ENCODE results near the gene TSFM.
"Not testable (repeated sequence)": the region's sequence is repeated elsewhere in the genome, so short reads cannot be mapped to it uniquely, and the experiment has no call there.

Gene TSFM

DNA sequence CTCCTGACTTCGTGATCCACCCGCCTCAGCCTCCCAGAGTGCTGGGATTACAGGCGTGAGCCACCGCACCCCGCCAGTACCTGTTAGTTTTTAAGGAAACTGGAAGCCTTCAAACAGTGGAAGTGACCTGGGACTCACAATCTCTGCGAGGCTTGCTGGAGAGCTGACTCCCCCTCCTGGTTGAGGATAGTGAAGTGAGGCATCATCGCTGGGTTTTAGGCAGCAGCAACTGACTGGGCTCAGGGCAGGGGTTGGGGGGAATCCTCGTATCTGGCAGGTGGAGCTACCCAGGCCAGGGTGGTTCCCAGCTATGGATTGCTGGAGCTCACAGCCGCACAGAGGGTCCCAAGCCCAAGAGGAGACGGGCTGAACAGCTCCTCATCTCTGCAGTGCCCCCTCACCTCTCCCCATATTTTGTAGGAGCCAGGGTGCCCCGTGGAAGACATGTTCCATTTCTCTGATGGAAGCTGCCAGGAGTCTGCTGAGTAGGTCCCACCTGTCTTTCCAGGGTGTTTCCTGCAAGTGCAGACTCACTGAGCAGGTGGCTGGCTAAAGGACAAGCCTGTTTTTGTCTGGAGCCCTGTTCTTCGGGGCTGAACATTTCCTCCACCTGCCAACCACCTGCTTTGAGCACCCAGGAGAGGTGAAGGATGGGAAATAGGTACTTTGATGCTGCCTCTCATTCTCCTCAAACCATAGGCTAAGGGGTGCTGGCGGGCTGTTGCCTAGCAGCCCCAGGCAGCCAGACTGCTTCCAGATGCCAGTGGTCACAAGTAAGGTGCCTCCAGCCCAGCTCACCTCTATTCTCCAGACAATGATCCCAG, 32.8 kb downstream of the TSFM start:
- no peak for DNase-seq (ENCODE audit: low read depth)

GRCh38 chr12:57816001-57816854, 33.6 kb downstream of the TSFM start:
- no peak for DNase-seq (ENCODE audit: low read depth)

- DNase-seq (ENCODE audit: low read depth) = no peak
These were observed 34.2 kb downstream of the TSFM start for GRCh38 chr12:57816855-57817151.

GRCh38 chr12:57817261-57817989, 34.8 kb downstream of the TSFM start:
- no peak for DNase-seq (ENCODE audit: low read depth)

DNA sequence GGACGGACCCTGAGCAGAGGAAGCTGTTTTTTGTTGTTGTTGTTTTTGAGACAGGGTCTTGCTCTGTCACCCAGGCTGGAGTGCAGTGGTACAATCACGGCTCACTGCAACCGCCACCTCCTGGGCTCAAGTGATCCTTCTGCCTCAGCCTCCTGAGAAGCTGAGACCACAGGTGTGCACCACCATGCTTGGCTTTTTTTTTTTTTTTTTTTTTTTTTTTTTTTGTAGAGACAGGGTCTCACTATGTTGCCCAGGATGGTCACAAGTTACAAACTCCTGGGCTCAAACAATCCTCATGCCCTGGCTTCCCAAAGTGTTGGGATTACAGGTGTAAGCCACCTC, 35.4 kb downstream of the TSFM start:
- DNase-seq (ENCODE audit: low read depth) = not testable (repeated sequence)

DNA sequence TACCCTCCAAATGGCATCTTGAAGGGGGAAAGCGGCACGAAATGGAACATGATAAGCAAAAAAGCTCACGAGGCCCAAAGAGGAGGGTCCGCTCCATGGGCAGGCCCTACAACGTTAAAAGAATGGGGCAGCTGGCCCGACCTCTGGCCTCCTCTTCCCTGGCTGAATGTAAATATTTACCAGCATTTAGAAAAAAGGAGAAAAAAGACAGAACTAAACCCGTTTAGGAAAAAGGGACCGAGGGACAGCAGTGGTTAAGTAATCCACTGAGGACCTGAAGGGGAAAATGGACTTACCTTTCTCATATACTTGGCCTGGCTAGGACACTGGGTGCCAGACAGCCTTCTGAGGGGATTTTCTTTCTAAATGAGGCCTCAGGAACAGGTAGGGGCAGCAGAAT, 37.5 kb downstream of the TSFM start:
- DNase-seq (ENCODE audit: low read depth) = not testable (repeated sequence)

DNA sequence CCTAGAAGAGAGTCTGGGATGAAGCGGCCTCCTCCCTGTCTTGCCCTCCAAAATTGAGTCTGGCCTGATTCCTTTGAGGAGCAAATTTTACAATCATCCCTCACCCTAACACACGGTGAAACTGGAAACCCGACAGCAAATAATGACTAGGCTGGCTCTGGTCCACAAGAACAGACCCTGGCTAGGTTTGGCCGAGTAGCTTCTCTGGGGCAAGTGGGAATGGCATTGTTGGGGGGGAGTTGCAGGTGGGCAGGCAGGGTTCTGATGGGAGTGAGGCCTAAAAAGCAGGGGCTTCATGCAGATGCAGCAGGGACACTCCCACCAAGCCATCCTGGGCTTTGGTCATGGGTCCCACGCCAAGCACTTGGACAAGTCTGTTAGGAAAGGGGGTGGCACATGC, 38.4 kb downstream of the TSFM start:
- not testable (repeated sequence) for DNase-seq (ENCODE audit: low read depth)

DNA sequence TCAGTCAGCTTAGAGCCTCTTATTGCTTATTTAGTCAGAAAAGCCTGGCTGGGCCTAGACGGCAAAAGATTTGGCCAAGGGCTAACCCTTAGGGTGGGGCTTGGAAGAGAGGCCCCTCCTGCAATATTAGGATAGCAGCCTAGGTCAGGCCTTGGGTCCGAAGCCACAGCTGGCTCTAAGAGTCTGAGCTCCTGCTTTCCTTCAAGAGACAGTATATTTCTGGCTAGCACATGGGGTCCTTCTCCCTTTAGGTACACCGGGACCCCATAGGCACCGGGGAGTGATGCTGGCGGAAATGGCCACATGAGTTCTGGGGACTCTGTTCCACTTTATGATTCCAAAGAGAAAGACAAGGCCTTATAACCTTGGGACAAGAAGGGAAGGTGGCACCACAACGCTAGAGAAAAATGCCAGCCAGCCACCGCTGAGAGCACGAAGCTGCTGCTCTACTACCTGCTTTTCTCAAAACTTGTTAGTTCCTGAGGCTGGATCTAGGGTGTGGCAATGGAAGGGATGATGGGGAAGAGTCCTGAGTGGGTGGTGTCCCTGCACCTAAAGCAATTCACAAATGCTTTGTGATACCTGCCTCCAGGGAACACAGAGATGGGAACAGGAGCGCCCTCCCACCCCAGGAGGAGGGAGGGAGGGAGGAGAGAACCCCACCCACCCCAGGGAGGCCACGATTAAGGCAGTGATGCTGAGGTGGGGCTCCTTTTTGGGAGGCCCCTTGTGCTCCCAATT, 39.1 kb downstream of the TSFM start:
- no peak for DNase-seq (ENCODE audit: low read depth)

- DNase-seq (ENCODE audit: low read depth) = no peak
These were observed 40.0 kb downstream of the TSFM start for GRCh38 chr12:57822392-57823130.

- no peak for DNase-seq (ENCODE audit: low read depth)
These were observed 40.7 kb downstream of the TSFM start for GRCh38 chr12:57823131-57823907.

DNA sequence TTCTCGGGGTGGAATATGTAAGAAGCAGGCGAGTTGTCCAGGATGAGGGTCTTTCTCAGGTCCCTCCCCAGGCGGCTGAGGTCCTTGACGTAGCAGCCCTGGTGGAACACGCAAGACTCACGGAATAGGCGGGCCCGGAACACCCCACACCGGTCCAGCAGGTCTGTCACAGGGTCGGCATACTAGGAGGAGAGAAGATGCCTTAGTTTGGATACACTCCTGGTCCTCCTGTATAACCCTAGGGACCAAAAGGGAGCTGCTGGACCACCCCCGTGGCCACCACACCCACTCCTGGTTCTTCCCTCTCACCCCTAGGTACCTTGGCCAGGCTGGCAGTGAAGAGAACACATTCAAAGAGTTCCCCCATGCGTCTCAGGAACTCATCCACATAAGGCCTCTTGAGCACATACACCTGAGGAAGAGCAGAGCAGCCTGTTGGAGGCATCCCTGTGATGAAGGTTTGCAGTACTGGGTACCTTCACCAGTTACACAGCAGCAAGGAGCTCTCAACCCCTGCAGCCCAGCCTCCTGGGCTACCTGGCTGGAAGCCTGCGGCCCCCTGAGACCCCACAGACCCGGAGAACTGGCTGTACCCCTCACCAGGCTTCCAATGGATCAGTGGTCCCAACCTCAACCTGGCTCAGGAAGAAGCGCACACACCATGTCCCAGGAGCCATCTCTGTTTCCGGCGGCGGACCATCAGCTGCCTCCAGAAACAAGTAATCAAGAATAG, 41.5 kb downstream of the TSFM start:
- DNase-seq (ENCODE audit: low read depth) = no peak

DNA sequence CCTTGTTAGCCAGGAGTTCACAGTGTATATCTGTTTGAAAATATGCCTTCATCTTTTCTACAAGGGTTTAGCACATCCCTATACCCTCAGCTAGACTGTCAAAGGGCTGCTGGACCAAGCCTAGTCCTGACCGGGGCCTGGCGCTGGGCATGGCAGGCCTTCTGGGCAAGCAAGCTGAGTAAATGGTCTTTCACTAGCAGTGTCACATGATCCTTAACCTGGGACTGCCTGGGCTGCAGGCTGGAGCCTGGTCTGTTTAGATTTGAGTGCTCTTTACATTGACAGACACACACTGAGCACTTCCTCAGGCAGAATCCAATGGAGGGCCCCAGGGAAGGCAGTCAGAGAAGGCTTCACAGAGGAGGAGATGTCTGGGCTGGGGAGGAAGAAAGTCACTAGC, 42.9 kb downstream of the TSFM start:
- no peak for DNase-seq (ENCODE audit: low read depth)

- DNase-seq (ENCODE audit: low read depth) = no peak
These were observed 43.8 kb downstream of the TSFM start for GRCh38 chr12:57826400-57826799.

DNA sequence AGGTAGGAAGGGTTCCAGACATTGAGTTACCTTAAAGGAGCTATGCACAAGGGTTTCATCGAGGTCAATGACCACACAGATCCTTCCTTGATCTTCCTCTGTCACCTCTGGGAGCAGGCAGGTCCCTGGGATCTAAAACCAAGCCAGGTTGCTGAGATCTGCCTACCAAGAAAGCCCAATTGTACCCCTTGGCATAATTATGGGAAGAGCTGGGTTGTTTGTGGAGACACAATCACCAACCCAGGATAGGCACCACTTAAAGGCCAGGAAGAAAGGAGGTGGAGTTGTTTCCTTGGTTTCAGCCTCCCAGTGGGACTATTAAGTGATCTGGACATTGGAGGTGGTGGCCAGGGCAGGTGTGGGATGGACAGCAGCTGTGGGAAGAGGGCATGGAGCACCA, 44.4 kb downstream of the TSFM start:
- DNase-seq (ENCODE audit: low read depth) = no peak

GRCh38 chr12:57829025-57829777, 46.6 kb downstream of the TSFM start:
- DNase-seq (ENCODE audit: low read depth) = no peak

DNA sequence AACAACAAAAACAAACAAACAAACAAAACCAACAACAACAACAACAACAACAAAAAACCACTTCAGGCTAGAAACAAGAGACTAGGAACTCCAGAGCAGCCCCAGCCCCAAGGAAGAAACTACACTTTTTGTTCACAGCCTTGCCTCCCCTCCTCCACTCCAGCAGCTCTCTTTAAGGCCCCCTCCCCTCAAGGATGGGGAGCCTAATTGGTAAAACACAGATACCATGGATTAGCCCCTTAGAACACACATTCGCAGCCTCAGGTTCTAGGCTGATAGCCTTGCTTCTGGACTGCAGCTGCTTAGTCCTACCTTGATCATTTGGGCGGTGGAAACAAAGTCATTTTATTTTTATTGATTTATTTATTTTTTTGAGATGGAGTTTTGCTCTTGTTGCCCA, 47.8 kb downstream of the TSFM start:
- DNase-seq (ENCODE audit: low read depth) = no peak

DNA sequence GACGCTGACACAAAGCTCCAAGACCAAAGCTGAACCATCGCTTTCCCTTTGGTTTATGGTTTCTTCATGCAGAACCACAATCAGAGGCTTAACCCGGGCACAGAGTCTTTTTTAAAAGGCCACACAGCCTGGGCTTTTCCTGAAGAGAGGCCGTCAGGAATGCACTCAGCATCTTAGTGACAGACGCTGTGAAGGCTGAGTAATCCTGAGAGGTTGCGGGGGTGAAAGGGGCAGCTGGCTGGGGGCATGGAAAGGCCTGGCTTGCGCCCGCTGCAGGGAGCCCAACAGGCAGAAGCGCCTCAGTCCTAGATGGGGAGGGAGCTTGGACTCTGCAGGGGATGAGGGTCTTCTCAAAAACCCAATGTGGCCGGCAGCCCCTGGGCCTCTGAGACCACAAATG, 50.4 kb downstream of the TSFM start:
- DNase-seq (ENCODE audit: low read depth) = no peak

DNA sequence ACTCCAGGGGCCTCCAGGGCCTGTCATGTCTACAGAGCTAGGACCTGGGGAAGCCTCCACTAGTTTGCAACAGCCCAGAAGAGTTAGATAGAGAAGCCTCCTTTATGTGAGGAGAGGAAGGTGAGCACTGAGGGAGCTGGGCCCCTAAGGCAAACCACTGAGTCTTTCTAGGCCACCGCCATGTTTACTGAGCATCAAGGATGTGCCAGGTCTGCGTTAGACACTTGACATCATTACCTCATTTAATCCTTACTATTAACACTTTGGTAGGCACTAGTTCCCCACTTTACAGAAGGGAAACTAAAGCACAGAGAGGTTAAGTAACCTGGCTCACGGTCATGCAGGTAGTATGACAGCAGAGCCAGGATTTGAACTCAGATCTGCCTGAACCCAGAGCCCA, 51.1 kb downstream of the TSFM start:
- no peak for DNase-seq (ENCODE audit: low read depth)

All from stimulated activated CD8-positive, alpha-beta memory T cell treated with anti-CD3 and anti-CD28 coated beads, Interleukin-15, amount 100 ng/mL, for 24 hours (primary cell).